Endothelial cell of umbilical vein (primary cell): ENCODE data around the gene OSBPL8. TPM values are rescaled to one million over a fixed set of nuclear protein-coding genes. Genes with fewer than 3 reads are reported as not detected.

ENCODE experiments used
- BruUV-seq: library from RNA; stranded (reverse); fragments of 400-500 nt; replicated peaks from 2 replicates; lab custom pipeline; 2021; lab: Mats Ljungman, UMichigan
- CTCF ChIA-PET: fragments of 300-600, 350-600 bp; sonication (Branson Sonifier 250); formaldehyde crosslinking; loops from one replicate; lab custom pipeline; 2021; ENCODE audit warnings: antibody characterized with exemption, inconsistent platforms; lab: Charles Lee
- POLR2A ChIA-PET: fragments of 300-600, 350-600 bp; sonication (Branson Sonifier 250); formaldehyde crosslinking; loops from one replicate; lab custom pipeline; 2021; ENCODE audit warnings: antibody characterized with exemption, inconsistent platforms; lab: Charles Lee
- DNase-seq: peaks from one replicate; pipeline ENCODE4 v3.0.0-alpha.2; 2011; ENCODE audit warnings: low read depth, low spot score
- FAIRE-seq: peaks from 2 replicates; lab custom pipeline; 2011; peaks lifted over from hg19 to GRCh38; lab: Jason Lieb, UNC
- H2AFZ ChIP-seq: 2 replicates; pipeline ENCODE4 v1.6.0; 2012; ENCODE audit warnings: low read depth, low read length, control low read depth, inconsistent platforms
- H3K27ac ChIP-seq: 2 replicates; pipeline ENCODE4 v1.5.1; 2011; ENCODE audit warnings: low read depth, mild to moderate bottlenecking, control low read depth, low read length, moderate library complexity; ENCODE audit not compliant: insufficient read depth
- H3K27me3 ChIP-seq, 2 experiments: 2 replicates each; pipeline versions ENCODE4 v1.6.0 to v1.6.1; 2011; ENCODE audit warnings: low read length in 2 of 2, mixed read lengths in 1 of 2; ENCODE audit not compliant: control insufficient read depth in 2 of 2, insufficient read depth in 2 of 2
- H3K36me3 ChIP-seq, 2 experiments: 2 replicates in 1 of 2; 3 replicates in 1 of 2; pipeline ENCODE4 v1.5.1; 2011; ENCODE audit warnings: low read length in 2 of 2, mild to moderate bottlenecking in 1 of 2, moderate library complexity in 1 of 2; ENCODE audit not compliant: control insufficient read depth in 2 of 2, insufficient read depth in 2 of 2; ENCODE audit errors: extremely low read depth in 1 of 2
- H3K4me1 ChIP-seq: 3 replicates; pipeline ENCODE4 v1.5.1; 2011; ENCODE audit warnings: mild to moderate bottlenecking, low read length; ENCODE audit not compliant: control insufficient read depth, insufficient read depth; ENCODE audit errors: extremely low read depth
- H3K4me2 ChIP-seq: 2 replicates; pipeline ENCODE4 v1.6.1; 2011; ENCODE audit warnings: low read length, control low read depth, mixed read lengths; ENCODE audit not compliant: insufficient read depth
- H3K4me3 ChIP-seq, 3 experiments: fragments of 200-600 bp in 1 of 3; sonication (generic), shearing (Covaris generic) in 1 of 3; replicated peaks in 1 of 3; 2 replicates each; pipeline ENCODE4 v1.5.1; 2011 to 2016; ENCODE audit warnings: control low read depth in 3 of 3, low read length in 3 of 3, mild to moderate bottlenecking in 2 of 3, inconsistent platforms in 1 of 3, low read depth in 1 of 3, moderate library complexity in 1 of 3; ENCODE audit not compliant: insufficient read depth in 1 of 3
- H3K79me2 ChIP-seq: 2 replicates; pipeline ENCODE4 v1.6.0; 2012; ENCODE audit warnings: low read length, inconsistent platforms; ENCODE audit not compliant: control insufficient read depth, insufficient read depth
- H3K9ac ChIP-seq: replicated peaks from 2 replicates; pipeline ENCODE3; 2011; ENCODE audit warnings: low read length, control low read depth; ENCODE audit not compliant: insufficient read depth; ENCODE audit errors: extremely low read depth
- H3K9me1 ChIP-seq: replicated peaks from 3 replicates; pipeline ENCODE4 v1.6.0; 2011; ENCODE audit warnings: mild to moderate bottlenecking, low read length; ENCODE audit not compliant: control insufficient read depth, insufficient read depth; ENCODE audit errors: extremely low read depth
- H3K9me3 ChIP-seq: replicated peaks from 2 replicates; pipeline ENCODE4 v1.5.1; 2012; ENCODE audit warnings: low read length, inconsistent platforms; ENCODE audit not compliant: control insufficient read depth, insufficient read depth
- H4K20me1 ChIP-seq: replicated peaks from 2 replicates; pipeline ENCODE3; 2011; ENCODE audit warnings: mild to moderate bottlenecking, low read length; ENCODE audit not compliant: control insufficient read depth, insufficient read depth; ENCODE audit errors: extremely low read depth
- CTCF ChIP-seq, 2 donors: IDR thresholded peaks; 1 replicate in 1 of 2; 2 replicates in 1 of 2; pipeline ENCODE4 v1.5.1; 2011; ENCODE audit warnings: low read length in 2 of 2, mild to moderate bottlenecking in 2 of 2, moderate library complexity in 2 of 2, control low read depth in 1 of 2, inconsistent platforms in 1 of 2, low read depth in 1 of 2; ENCODE audit not compliant: insufficient read depth in 1 of 2; ENCODE audit errors: extremely low read depth in 1 of 2
- FOS ChIP-seq: IDR thresholded peaks from 2 replicates; pipeline ENCODE4 v1.6.1; 2011; ENCODE audit warnings: mild to moderate bottlenecking, low read length, moderate library complexity, borderline replicate concordance; ENCODE audit not compliant: insufficient read depth
- GATA2 ChIP-seq: IDR thresholded peaks from 2 replicates; pipeline ENCODE4 v1.7.0; 2011; ENCODE audit warnings: low read depth, mild to moderate bottlenecking, moderate library complexity, mixed read lengths, low read length; ENCODE audit not compliant: insufficient read length, insufficient read depth
- JUN ChIP-seq: IDR thresholded peaks from 2 replicates; pipeline ENCODE4 v1.6.1; 2011; ENCODE audit warnings: borderline replicate concordance, low read depth; ENCODE audit not compliant: insufficient read length, insufficient read depth
- MYC ChIP-seq: IDR thresholded peaks from one replicate; pipeline ENCODE4 v1.6.1; 2011; ENCODE audit warnings: mild to moderate bottlenecking, low read depth, low read length
- POLR2A ChIP-seq: IDR thresholded peaks from 2 replicates; pipeline ENCODE4 v1.6.1; 2012; ENCODE audit warnings: low read depth, mild to moderate bottlenecking, control low read depth, low read length
- dilution Hi-C: fragments of 300-500 bp; cut with MboI; formaldehyde crosslinking; loops from one replicate; pipeline ENCODE4 v1.15.0; 2019; ENCODE audit warnings: low sequenced_read_pairs; ENCODE audit not compliant: extremely low pct_ligation_motif_present
- intact Hi-C: fragments of 100-400 bp; cut with micrococcal nuclease; formaldehyde crosslinking; loops from one replicate; pipeline ENCODE4 v1.10.0; 2022
- polyA plus RNA-seq, 4 experiments: library from polyadenylated mRNA; depleted of rRNA in 3 of 4; stranded (reverse) in 3 of 4; unstranded in 1 of 4; fragments of >200 nt; gene quantifications; 2 replicates each; pipeline versions ENCODE4 v1.2.1 to v1.2.3, GENCODE V29; 2011 to 2012; ENCODE audit warnings: missing spikeins in 1 of 4
- total RNA-seq: library from RNA; stranded (reverse); gene quantifications from 2 replicates; pipeline ENCODE4 v1.2.3, GENCODE V29; 2021
- TF ChIP-seq, protein P1 (sequence below): IDR thresholded peaks from 2 replicates; pipeline ENCODE4 v1.6.1; 2011; ENCODE audit not compliant: insufficient read depth, insufficient read length

The OSBPL8 gene
- total and polyA plus RNA-seq, 2 donors (not counting 3 experiments of a cell fraction or from before 2014, with no cell fraction given): 10.3 to 47.6 TPM

- no peak overlapping the region for H3K4me2 ChIP-seq
- CTCF ChIA-PET: interaction anchor here (1.0 to 1.2 kb wide), 2 partner anchors 17 to 33 kb away, joined by 3 read pairs; no protein-coding TSS in a partner anchor
- POLR2A ChIA-PET: no interaction called here
These were observed 10.4 kb upstream of the OSBPL8 start for GRCh38 chr12:76569685-76570604.

More at GRCh38 chr12:76569685-76570604, 10.4 kb upstream of the OSBPL8 start:
- Histone ChIP-seq H2AFZ (peak overlapping the region; percentile 17), H3K27me3 (no peaks in the 10 kb centered on the region), H3K9me1 (no peaks in the 10 kb centered on the region), H3K27ac (no peak overlapping the region), H3K4me1 (peaks cover 4% of the 10 kb centered on the region), H3K4me3 (no peak overlapping the region), H4K20me1 (no peaks in the 10 kb centered on the region), H3K9me3 (no peaks in the 10 kb centered on the region), H3K79me2 (no peaks in the 10 kb centered on the region), H3K36me3 (no peaks in the 10 kb centered on the region), H3K9ac (no peak overlapping the region)
- DNase-seq (peak; percentile 6), FAIRE-seq (no peak)
- intact Hi-C loops: no loop called here
- dilution Hi-C loops: no loop called here
- TF ChIP-seq, protein P1, sequence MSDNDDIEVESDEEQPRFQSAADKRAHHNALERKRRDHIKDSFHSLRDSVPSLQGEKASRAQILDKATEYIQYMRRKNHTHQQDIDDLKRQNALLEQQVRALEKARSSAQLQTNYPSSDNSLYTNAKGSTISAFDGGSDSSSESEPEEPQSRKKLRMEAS: no peak
- TF ChIP-seq MYC (no peak), CTCF (IDR thresholded peaks at IDR 0.05; ENCODE audit: extremely low read depth in 1 of 2, insufficient read depth in 1 of 2, low read depth in 1 of 2, low read length in 2 of 2) (no peak), POLR2A (no peak), GATA2 (no peak), JUN (no peak), FOS (no peak)
- BruUV-seq: no TSS peak
